Measurements from ENCODE around the gene AZI2.

DNA sequence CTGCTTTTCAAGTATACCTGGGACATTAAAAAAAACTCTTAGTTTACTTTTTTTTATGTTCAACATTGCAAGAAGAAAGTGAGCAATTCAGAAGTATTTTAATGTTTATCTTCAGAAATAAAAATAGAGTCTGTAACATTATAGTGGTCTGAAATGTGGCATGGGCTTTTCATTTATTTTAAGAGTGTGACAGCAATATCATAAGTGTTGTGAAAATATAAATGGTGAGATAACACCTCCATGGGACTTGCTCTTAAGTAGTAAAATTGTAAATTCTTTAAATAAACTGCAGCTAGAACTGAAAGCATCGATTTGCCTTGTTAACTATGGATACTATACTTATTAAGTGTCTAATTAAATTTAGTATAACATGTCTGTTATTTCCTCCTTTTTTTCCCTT lies 48.9 kb downstream of the AZI2 start:
- TF ChIP-seq, protein P1, sequence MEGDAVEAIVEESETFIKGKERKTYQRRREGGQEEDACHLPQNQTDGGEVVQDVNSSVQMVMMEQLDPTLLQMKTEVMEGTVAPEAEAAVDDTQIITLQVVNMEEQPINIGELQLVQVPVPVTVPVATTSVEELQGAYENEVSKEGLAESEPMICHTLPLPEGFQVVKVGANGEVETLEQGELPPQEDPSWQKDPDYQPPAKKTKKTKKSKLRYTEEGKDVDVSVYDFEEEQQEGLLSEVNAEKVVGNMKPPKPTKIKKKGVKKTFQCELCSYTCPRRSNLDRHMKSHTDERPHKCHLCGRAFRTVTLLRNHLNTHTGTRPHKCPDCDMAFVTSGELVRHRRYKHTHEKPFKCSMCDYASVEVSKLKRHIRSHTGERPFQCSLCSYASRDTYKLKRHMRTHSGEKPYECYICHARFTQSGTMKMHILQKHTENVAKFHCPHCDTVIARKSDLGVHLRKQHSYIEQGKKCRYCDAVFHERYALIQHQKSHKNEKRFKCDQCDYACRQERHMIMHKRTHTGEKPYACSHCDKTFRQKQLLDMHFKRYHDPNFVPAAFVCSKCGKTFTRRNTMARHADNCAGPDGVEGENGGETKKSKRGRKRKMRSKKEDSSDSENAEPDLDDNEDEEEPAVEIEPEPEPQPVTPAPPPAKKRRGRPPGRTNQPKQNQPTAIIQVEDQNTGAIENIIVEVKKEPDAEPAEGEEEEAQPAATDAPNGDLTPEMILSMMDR (IDR thresholded peaks at IDR 0.05) = no peak
- no peak for TF ChIP-seq POLR2A (IDR thresholded peaks at IDR 0.05)

Measured in thyroid gland (tissue), 4 donors.